Endothelial cell of umbilical vein (primary cell): ENCODE results near the gene MCTP2. TPM values are rescaled to one million over a fixed set of nuclear protein-coding genes. Genes with fewer than 3 reads are reported as not detected.

Experiments
- BruUV-seq: library from RNA; stranded (reverse); fragments of 400-500 nt; replicated peaks from 2 replicates; lab custom pipeline; 2021; lab: Mats Ljungman, UMichigan
- CTCF ChIA-PET: fragments of 300-600, 350-600 bp; sonication (Branson Sonifier 250); formaldehyde crosslinking; loops from one replicate; lab custom pipeline; 2021; ENCODE audit warnings: antibody characterized with exemption, inconsistent platforms; lab: Charles Lee
- POLR2A ChIA-PET: fragments of 300-600, 350-600 bp; sonication (Branson Sonifier 250); formaldehyde crosslinking; loops from one replicate; lab custom pipeline; 2021; ENCODE audit warnings: antibody characterized with exemption, inconsistent platforms; lab: Charles Lee
- DNase-seq: peaks from one replicate; pipeline ENCODE4 v3.0.0-alpha.2; 2011; ENCODE audit warnings: low read depth, low spot score
- FAIRE-seq: peaks from 2 replicates; lab custom pipeline; 2011; peaks lifted over from hg19 to GRCh38; lab: Jason Lieb, UNC
- H2AFZ ChIP-seq: 2 replicates; pipeline ENCODE4 v1.6.0; 2012; ENCODE audit warnings: low read depth, low read length, control low read depth, inconsistent platforms
- H3K27ac ChIP-seq: 2 replicates; pipeline ENCODE4 v1.5.1; 2011; ENCODE audit warnings: low read depth, mild to moderate bottlenecking, control low read depth, low read length, moderate library complexity; ENCODE audit not compliant: insufficient read depth
- H3K27me3 ChIP-seq, 2 experiments: 2 replicates each; pipeline versions ENCODE4 v1.6.0 to v1.6.1; 2011; ENCODE audit warnings: low read length in 2 of 2, mixed read lengths in 1 of 2; ENCODE audit not compliant: control insufficient read depth in 2 of 2, insufficient read depth in 2 of 2
- H3K36me3 ChIP-seq, 2 experiments: 2 replicates in 1 of 2; 3 replicates in 1 of 2; pipeline ENCODE4 v1.5.1; 2011; ENCODE audit warnings: low read length in 2 of 2, mild to moderate bottlenecking in 1 of 2, moderate library complexity in 1 of 2; ENCODE audit not compliant: control insufficient read depth in 2 of 2, insufficient read depth in 2 of 2; ENCODE audit errors: extremely low read depth in 1 of 2
- H3K4me1 ChIP-seq: 3 replicates; pipeline ENCODE4 v1.5.1; 2011; ENCODE audit warnings: mild to moderate bottlenecking, low read length; ENCODE audit not compliant: control insufficient read depth, insufficient read depth; ENCODE audit errors: extremely low read depth
- H3K4me2 ChIP-seq: 2 replicates; pipeline ENCODE4 v1.6.1; 2011; ENCODE audit warnings: low read length, control low read depth, mixed read lengths; ENCODE audit not compliant: insufficient read depth
- H3K4me3 ChIP-seq, 3 experiments: fragments of 200-600 bp in 1 of 3; sonication (generic), shearing (Covaris generic) in 1 of 3; replicated peaks in 1 of 3; 2 replicates each; pipeline ENCODE4 v1.5.1; 2011 to 2016; ENCODE audit warnings: control low read depth in 3 of 3, low read length in 3 of 3, mild to moderate bottlenecking in 2 of 3, inconsistent platforms in 1 of 3, low read depth in 1 of 3, moderate library complexity in 1 of 3; ENCODE audit not compliant: insufficient read depth in 1 of 3
- H3K79me2 ChIP-seq: 2 replicates; pipeline ENCODE4 v1.6.0; 2012; ENCODE audit warnings: low read length, inconsistent platforms; ENCODE audit not compliant: control insufficient read depth, insufficient read depth
- H3K9ac ChIP-seq: replicated peaks from 2 replicates; pipeline ENCODE3; 2011; ENCODE audit warnings: low read length, control low read depth; ENCODE audit not compliant: insufficient read depth; ENCODE audit errors: extremely low read depth
- H3K9me1 ChIP-seq: replicated peaks from 3 replicates; pipeline ENCODE4 v1.6.0; 2011; ENCODE audit warnings: mild to moderate bottlenecking, low read length; ENCODE audit not compliant: control insufficient read depth, insufficient read depth; ENCODE audit errors: extremely low read depth
- H3K9me3 ChIP-seq: replicated peaks from 2 replicates; pipeline ENCODE4 v1.5.1; 2012; ENCODE audit warnings: low read length, inconsistent platforms; ENCODE audit not compliant: control insufficient read depth, insufficient read depth
- H4K20me1 ChIP-seq: replicated peaks from 2 replicates; pipeline ENCODE3; 2011; ENCODE audit warnings: mild to moderate bottlenecking, low read length; ENCODE audit not compliant: control insufficient read depth, insufficient read depth; ENCODE audit errors: extremely low read depth
- EZH2 ChIP-seq: IDR thresholded peaks from 2 replicates; pipeline ENCODE4 v1.6.1; 2012; ENCODE audit warnings: borderline replicate concordance, low read depth, mild to moderate bottlenecking, moderate library complexity, low read length, inconsistent platforms; ENCODE audit not compliant: severe bottlenecking
- FOS ChIP-seq: IDR thresholded peaks from 2 replicates; pipeline ENCODE4 v1.6.1; 2011; ENCODE audit warnings: mild to moderate bottlenecking, low read length, moderate library complexity, borderline replicate concordance; ENCODE audit not compliant: insufficient read depth
- GATA2 ChIP-seq: IDR thresholded peaks from 2 replicates; pipeline ENCODE4 v1.7.0; 2011; ENCODE audit warnings: low read depth, mild to moderate bottlenecking, moderate library complexity, mixed read lengths, low read length; ENCODE audit not compliant: insufficient read length, insufficient read depth
- JUN ChIP-seq: IDR thresholded peaks from 2 replicates; pipeline ENCODE4 v1.6.1; 2011; ENCODE audit warnings: borderline replicate concordance, low read depth; ENCODE audit not compliant: insufficient read length, insufficient read depth
- MYC ChIP-seq: IDR thresholded peaks from one replicate; pipeline ENCODE4 v1.6.1; 2011; ENCODE audit warnings: mild to moderate bottlenecking, low read depth, low read length
- POLR2A ChIP-seq: IDR thresholded peaks from 2 replicates; pipeline ENCODE4 v1.6.1; 2012; ENCODE audit warnings: low read depth, mild to moderate bottlenecking, control low read depth, low read length
- POLR2AphosphoS5 ChIP-seq: IDR thresholded peaks from 2 replicates; pipeline ENCODE4 v1.6.1; 2012; ENCODE audit warnings: low read depth, mild to moderate bottlenecking, control low read depth, low read length, moderate library complexity; ENCODE audit not compliant: insufficient read depth
- dilution Hi-C: fragments of 300-500 bp; cut with MboI; formaldehyde crosslinking; loops from one replicate; pipeline ENCODE4 v1.15.0; 2019; ENCODE audit warnings: low sequenced_read_pairs; ENCODE audit not compliant: extremely low pct_ligation_motif_present
- intact Hi-C: fragments of 100-400 bp; cut with micrococcal nuclease; formaldehyde crosslinking; loops from one replicate; pipeline ENCODE4 v1.10.0; 2022
- polyA plus RNA-seq, 4 experiments: library from polyadenylated mRNA; depleted of rRNA in 3 of 4; stranded (reverse) in 3 of 4; unstranded in 1 of 4; fragments of >200 nt; gene quantifications; 2 replicates each; pipeline versions ENCODE4 v1.2.1 to v1.2.3, GENCODE V29; 2011 to 2012; ENCODE audit warnings: missing spikeins in 1 of 4
- total RNA-seq: library from RNA; stranded (reverse); gene quantifications from 2 replicates; pipeline ENCODE4 v1.2.3, GENCODE V29; 2021
- TF ChIP-seq, protein P1 (sequence below), 2 donors: IDR thresholded peaks; 1 replicate in 1 of 2; 2 replicates in 1 of 2; pipeline ENCODE4 v1.5.1; 2011; ENCODE audit warnings: low read length in 2 of 2, mild to moderate bottlenecking in 2 of 2, moderate library complexity in 2 of 2, control low read depth in 1 of 2, inconsistent platforms in 1 of 2, low read depth in 1 of 2; ENCODE audit not compliant: insufficient read depth in 1 of 2; ENCODE audit errors: extremely low read depth in 1 of 2
- TF ChIP-seq, protein P2 (sequence below): IDR thresholded peaks from 2 replicates; pipeline ENCODE4 v1.6.1; 2011; ENCODE audit not compliant: insufficient read depth, insufficient read length

The MCTP2 gene
- total and polyA plus RNA-seq, 2 donors (not counting 3 experiments of a cell fraction or from before 2014, with no cell fraction given): 0.01 to 0.75 TPM

DNA sequence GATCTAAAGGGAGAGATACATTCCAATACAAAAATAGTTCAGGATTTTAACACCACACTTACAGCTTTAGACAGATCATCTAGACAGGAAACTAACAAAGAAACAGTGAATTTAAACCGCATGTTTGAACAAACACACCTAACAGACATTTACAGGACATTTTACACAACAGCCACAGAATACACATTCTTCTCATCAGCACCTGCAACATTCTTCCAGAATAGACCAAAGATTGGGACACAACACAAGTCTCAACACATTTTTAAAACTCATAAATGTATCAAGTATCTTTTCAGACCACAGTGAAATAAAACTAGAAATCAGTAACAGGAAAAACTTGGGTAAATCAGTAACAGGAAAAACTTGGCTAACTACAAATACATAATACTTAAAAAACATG is 256.3 kb downstream of the MCTP2 start:
- Histone ChIP-seq H2AFZ (no peak overlapping the region), H3K27ac (no peak overlapping the region), H3K9me1 (no peaks in the 10 kb centered on the region), H3K4me1 (no peaks in the 10 kb centered on the region), H3K36me3 (no peaks in the 10 kb centered on the region), H3K4me3 (no peak overlapping the region), H3K9me3 (no peaks in the 10 kb centered on the region), H3K79me2 (no peaks in the 10 kb centered on the region), H3K9ac (no peak overlapping the region), H4K20me1 (no peaks in the 10 kb centered on the region), H3K4me2 (no peak overlapping the region), H3K27me3 (no peaks in the 10 kb centered on the region)
- CTCF ChIA-PET: no interaction called here
- TF ChIP-seq EZH2 (no peak), GATA2 (no peak), FOS (no peak), JUN (no peak), POLR2A (no peak), POLR2AphosphoS5 (no peak), MYC (no peak)
- TF ChIP-seq, protein P1, sequence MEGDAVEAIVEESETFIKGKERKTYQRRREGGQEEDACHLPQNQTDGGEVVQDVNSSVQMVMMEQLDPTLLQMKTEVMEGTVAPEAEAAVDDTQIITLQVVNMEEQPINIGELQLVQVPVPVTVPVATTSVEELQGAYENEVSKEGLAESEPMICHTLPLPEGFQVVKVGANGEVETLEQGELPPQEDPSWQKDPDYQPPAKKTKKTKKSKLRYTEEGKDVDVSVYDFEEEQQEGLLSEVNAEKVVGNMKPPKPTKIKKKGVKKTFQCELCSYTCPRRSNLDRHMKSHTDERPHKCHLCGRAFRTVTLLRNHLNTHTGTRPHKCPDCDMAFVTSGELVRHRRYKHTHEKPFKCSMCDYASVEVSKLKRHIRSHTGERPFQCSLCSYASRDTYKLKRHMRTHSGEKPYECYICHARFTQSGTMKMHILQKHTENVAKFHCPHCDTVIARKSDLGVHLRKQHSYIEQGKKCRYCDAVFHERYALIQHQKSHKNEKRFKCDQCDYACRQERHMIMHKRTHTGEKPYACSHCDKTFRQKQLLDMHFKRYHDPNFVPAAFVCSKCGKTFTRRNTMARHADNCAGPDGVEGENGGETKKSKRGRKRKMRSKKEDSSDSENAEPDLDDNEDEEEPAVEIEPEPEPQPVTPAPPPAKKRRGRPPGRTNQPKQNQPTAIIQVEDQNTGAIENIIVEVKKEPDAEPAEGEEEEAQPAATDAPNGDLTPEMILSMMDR (IDR thresholded peaks at IDR 0.05; ENCODE audit: extremely low read depth in 1 of 2, insufficient read depth in 1 of 2, low read depth in 1 of 2, low read length in 2 of 2): no peak
- TF ChIP-seq, protein P2, sequence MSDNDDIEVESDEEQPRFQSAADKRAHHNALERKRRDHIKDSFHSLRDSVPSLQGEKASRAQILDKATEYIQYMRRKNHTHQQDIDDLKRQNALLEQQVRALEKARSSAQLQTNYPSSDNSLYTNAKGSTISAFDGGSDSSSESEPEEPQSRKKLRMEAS: no peak
- BruUV-seq: no TSS peak
- DNase-seq (no peak), FAIRE-seq (no peak)
- POLR2A ChIA-PET: no interaction called here
- intact Hi-C loops: no loop called here
- dilution Hi-C loops: no loop called here
